ENCODE results near the gene STRBP. TPM values are rescaled to one million over a fixed set of nuclear protein-coding genes. Genes with fewer than 3 reads are reported as not detected.

Gene STRBP
- total and polyA plus RNA-seq, 2 experiments from 2014 or later, result 1.4 to 2.5 TPM

DNA sequence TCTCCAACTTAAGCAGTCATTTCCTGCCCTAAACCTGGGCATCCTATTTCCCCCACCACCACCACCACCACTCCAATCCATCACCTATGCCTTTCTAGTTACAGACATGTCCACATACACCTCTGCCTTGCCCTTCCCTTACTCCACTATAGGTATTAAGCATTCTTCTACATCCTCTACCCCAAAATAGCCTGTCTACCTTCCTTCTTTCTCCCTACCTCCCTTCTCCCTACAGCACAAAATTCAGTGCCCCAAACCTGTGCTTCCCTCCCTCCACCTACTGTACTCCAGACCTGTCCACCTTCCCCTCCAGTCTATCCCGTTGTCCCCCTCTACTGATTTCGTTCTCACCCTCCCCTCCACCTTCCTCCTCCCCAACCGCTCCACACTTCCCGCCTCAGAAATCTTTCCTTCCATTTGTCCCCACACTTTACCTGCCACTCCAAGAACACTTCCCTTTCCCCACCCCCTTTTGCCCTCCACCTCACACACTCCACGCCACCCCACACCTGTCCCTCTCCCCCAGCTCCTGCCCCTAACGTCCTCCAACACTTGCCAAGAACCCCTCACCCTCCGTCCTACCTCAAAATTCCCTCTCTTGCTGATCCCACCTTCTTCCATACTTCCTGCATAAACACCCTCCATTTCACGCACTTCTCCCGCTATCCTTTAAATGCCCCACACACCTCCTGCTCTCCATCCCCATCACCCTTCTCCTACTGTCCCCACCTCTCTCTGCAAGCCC is 1.6 kb downstream of the STRBP start:
- Histone ChIP-seq H3K36me3 (ENCODE audit: low read depth) (no peaks in the 10 kb centered on the region), H3K27me3 (replicated peaks; ENCODE audit: insufficient read depth) (peaks cover 22% of the 10 kb centered on the region), H3K4me2 (ENCODE audit: unreplicated experiment) (no peak overlapping the region), H3K4me3 (no peak overlapping the region), H3K9me2 (ENCODE audit: insufficient read depth) (no peaks in the 10 kb centered on the region), H3K79me2 (ENCODE audit: insufficient read depth) (no peaks in the 10 kb centered on the region), H3K27ac (no peak overlapping the region), H3K4me1 (ENCODE audit: insufficient read depth) (no peaks in the 10 kb centered on the region), H3K9me3 (ENCODE audit: low read depth) (no peaks in the 10 kb centered on the region), H3K9ac (no peak overlapping the region), H2AFZ (no peak overlapping the region), H3F3A (ENCODE audit: insufficient read depth) (no peaks in the 10 kb centered on the region), H4K20me1 (ENCODE audit: insufficient read depth) (no peaks in the 10 kb centered on the region)
- in situ Hi-C loops (cut with MboI), result no loop called here
- WGBS, 2 experiments (ENCODE audit: low coverage in 1 of 2, low lambda C conversion rate in 2 of 2, missing lambda C conversion rate in 2 of 2), result 76 to 85% methylated on average over 4 to 9 of the region's 9 CpGs
- no peak for TF ChIP-seq EZH2phosphoT487 (IDR thresholded peaks at IDR 0.05; ENCODE audit: insufficient read depth, low read depth)
- no peak for TF ChIP-seq EZH2 (IDR thresholded peaks at IDR 0.05; ENCODE audit: insufficient read depth, poor library complexity, severe bottlenecking)
- DNase-seq, result no peak

GRCh38 chr9:123265833-123266232 is 2.6 kb downstream of the STRBP start:
- in situ Hi-C loops (cut with MboI), result no loop called here
- Histone ChIP-seq H3K9me3 (ENCODE audit: low read depth) (no peaks in the 10 kb centered on the region), H3F3A (ENCODE audit: insufficient read depth) (no peaks in the 10 kb centered on the region), H3K4me3 (no peak overlapping the region), H3K9me2 (ENCODE audit: insufficient read depth) (no peaks in the 10 kb centered on the region), H3K27ac (no peak overlapping the region), H3K4me2 (ENCODE audit: unreplicated experiment) (no peak overlapping the region), H3K9ac (no peak overlapping the region), H3K27me3 (replicated peaks; ENCODE audit: insufficient read depth) (peaks cover 26% of the 10 kb centered on the region), H3K4me1 (ENCODE audit: insufficient read depth) (no peaks in the 10 kb centered on the region), H3K79me2 (ENCODE audit: insufficient read depth) (no peaks in the 10 kb centered on the region), H3K36me3 (ENCODE audit: low read depth) (no peaks in the 10 kb centered on the region), H2AFZ (no peak overlapping the region), H4K20me1 (ENCODE audit: insufficient read depth) (no peaks in the 10 kb centered on the region)
- no peak for TF ChIP-seq EZH2 (IDR thresholded peaks at IDR 0.05; ENCODE audit: insufficient read depth, poor library complexity, severe bottlenecking)
- no peak for TF ChIP-seq EZH2phosphoT487 (IDR thresholded peaks at IDR 0.05; ENCODE audit: insufficient read depth, low read depth)
- WGBS, 2 experiments (ENCODE audit: low coverage in 1 of 2, low lambda C conversion rate in 2 of 2, missing lambda C conversion rate in 2 of 2), result 78 to 92% methylated on average over 4 of the region's 4 CpGs
- no peak for DNase-seq

DNA sequence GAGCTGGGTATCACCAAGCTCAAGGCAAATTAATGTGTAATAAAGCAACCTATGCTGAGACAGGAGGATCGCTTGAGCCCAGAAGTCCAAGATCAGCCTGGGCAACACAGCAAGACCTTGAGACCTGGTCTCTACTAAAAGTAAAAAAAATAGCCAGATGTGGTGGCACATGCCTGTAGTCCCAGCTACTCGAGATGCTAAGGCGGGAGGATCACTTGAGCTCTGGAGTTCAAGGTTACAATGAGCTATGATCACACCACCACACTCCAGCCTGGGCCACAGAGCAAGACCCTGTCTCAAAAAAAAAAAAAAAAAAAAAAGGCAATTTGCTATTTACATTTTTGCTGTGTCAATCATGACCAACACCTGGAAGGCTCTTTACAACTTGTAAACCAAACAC is 5.2 kb downstream of the STRBP start:
- DNase-seq, result no peak
- peaks cover 33% of the 10 kb centered on the region for H3K27me3 ChIP-seq (replicated peaks; ENCODE audit: insufficient read depth)
- no peaks in the 10 kb centered on the region for H3F3A ChIP-seq (ENCODE audit: insufficient read depth)
- H3K27ac ChIP-seq, result no peak overlapping the region
- H2AFZ ChIP-seq, result no peak overlapping the region
- whole genome bisulfite sequencing, 2 experiments (ENCODE audit: low coverage in 1 of 2, low lambda C conversion rate in 2 of 2, missing lambda C conversion rate in 2 of 2), result 79 to 93% methylated on average over 3 of the region's 3 CpGs
- no peaks in the 10 kb centered on the region for H3K36me3 ChIP-seq (ENCODE audit: low read depth)
- no peaks in the 10 kb centered on the region for H3K9me2 ChIP-seq (ENCODE audit: insufficient read depth)
- H3K4me2 ChIP-seq (ENCODE audit: unreplicated experiment), result no peak overlapping the region
- no peaks in the 10 kb centered on the region for H3K4me1 ChIP-seq (ENCODE audit: insufficient read depth)
- H3K4me3 ChIP-seq, result no peak overlapping the region
- H3K79me2 ChIP-seq (ENCODE audit: insufficient read depth), result no peaks in the 10 kb centered on the region
- no peak overlapping the region for H3K9ac ChIP-seq
- TF ChIP-seq EZH2phosphoT487 (IDR thresholded peaks at IDR 0.05; ENCODE audit: insufficient read depth, low read depth), result no peak
- TF ChIP-seq EZH2 (IDR thresholded peaks at IDR 0.05; ENCODE audit: insufficient read depth, poor library complexity, severe bottlenecking), result no peak
- in situ Hi-C loops (cut with MboI), result no loop called here
- no peaks in the 10 kb centered on the region for H3K9me3 ChIP-seq (ENCODE audit: low read depth)
- H4K20me1 ChIP-seq (ENCODE audit: insufficient read depth), result no peaks in the 10 kb centered on the region

DNA sequence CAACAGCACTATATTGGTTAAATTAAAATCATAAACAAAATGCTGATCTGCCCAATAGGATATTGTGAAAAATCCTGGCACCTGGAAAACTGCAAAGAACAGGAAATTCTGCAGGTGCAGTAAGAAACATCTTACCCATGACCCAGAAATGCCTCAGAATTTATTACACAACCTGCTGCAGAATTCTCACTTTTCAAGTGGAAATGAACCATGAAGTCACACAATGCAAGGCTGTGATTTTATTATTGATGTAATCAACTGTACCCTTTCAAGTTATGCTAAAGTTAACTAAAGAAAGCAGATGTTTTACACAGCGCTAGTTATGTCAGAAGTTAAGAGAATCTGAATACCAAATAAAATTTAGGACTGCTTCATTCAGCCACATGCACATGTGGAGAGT is 6.0 kb downstream of the STRBP start:
- H3K4me2 ChIP-seq (ENCODE audit: unreplicated experiment), result no peak overlapping the region
- no peak for DNase-seq
- WGBS, 2 experiments (ENCODE audit: low coverage in 1 of 2, low lambda C conversion rate in 2 of 2, missing lambda C conversion rate in 2 of 2), result 54 to 70% methylated on average over 1 of the region's 1 CpG
- no peaks in the 10 kb centered on the region for H3F3A ChIP-seq (ENCODE audit: insufficient read depth)
- no peaks in the 10 kb centered on the region for H4K20me1 ChIP-seq (ENCODE audit: insufficient read depth)
- TF ChIP-seq EZH2 (IDR thresholded peaks at IDR 0.05; ENCODE audit: insufficient read depth, poor library complexity, severe bottlenecking) (no peak), EZH2phosphoT487 (IDR thresholded peaks at IDR 0.05; ENCODE audit: insufficient read depth, low read depth) (no peak)
- H3K9me2 ChIP-seq (ENCODE audit: insufficient read depth), result no peaks in the 10 kb centered on the region
- in situ Hi-C loops (cut with MboI), result no loop called here
- H3K9ac ChIP-seq, result no peak overlapping the region
- H3K79me2 ChIP-seq (ENCODE audit: insufficient read depth), result no peaks in the 10 kb centered on the region
- no peaks in the 10 kb centered on the region for H3K9me3 ChIP-seq (ENCODE audit: low read depth)
- no peak overlapping the region for H3K4me3 ChIP-seq
- no peaks in the 10 kb centered on the region for H3K36me3 ChIP-seq (ENCODE audit: low read depth)
- no peaks in the 10 kb centered on the region for H3K4me1 ChIP-seq (ENCODE audit: insufficient read depth)
- H3K27me3 ChIP-seq (replicated peaks; ENCODE audit: insufficient read depth), result peaks cover 33% of the 10 kb centered on the region
- no peak overlapping the region for H3K27ac ChIP-seq
- no peak overlapping the region for H2AFZ ChIP-seq
